HEK293T (cell line): ENCODE results near the gene CX3CL1.

ENCODE experiments used
- CTCF ChIA-PET: fragments of 350-600 bp; formaldehyde crosslinking; extraction: SDS; loops from one replicate; lab custom pipeline; 2021; ENCODE audit warnings: antibody characterized with exemption, inconsistent platforms; lab: Yijun Ruan, JAX
- POLR2A ChIA-PET: fragments of 350-600 bp; formaldehyde crosslinking; extraction: SDS; loops from one replicate; lab custom pipeline; 2020; ENCODE audit warnings: antibody characterized with exemption, inconsistent platforms; lab: Yijun Ruan, JAX
- DNase-seq: peaks from one replicate; pipeline ENCODE4 v3.0.0; 2012; ENCODE audit warnings: mixed read lengths; ENCODE audit errors: extremely low spot score
- ARNT ChIP-seq: fragments of 450-650 bp; IDR thresholded peaks from 2 replicates; pipeline ENCODE4 v1.6.1; 2017; ENCODE audit warnings: mild to moderate bottlenecking
- BHLHE40 ChIP-seq: fragments of 450-650 bp; IDR thresholded peaks from 2 replicates; pipeline ENCODE4 v1.6.1; 2016; ENCODE audit warnings: mild to moderate bottlenecking, moderate library complexity, borderline replicate concordance
- CTBP1 ChIP-seq: fragments of 450-650 bp; IDR thresholded peaks from 2 replicates; pipeline ENCODE4 v1.6.1; 2016; ENCODE audit warnings: borderline replicate concordance
- ELF4 ChIP-seq: fragments of 450-650 bp; IDR thresholded peaks from 2 replicates; pipeline ENCODE4 v1.6.1; 2017; ENCODE audit warnings: antibody characterized with exemption
- FOXA1 ChIP-seq: fragments of 450-650 bp; IDR thresholded peaks from 2 replicates; pipeline ENCODE4 v1.6.1; 2016; ENCODE audit warnings: mild to moderate bottlenecking
- FOXK2 ChIP-seq: fragments of 450-650 bp; IDR thresholded peaks from 2 replicates; pipeline ENCODE4 v1.6.1; 2016; ENCODE audit warnings: mild to moderate bottlenecking
- FOXM1 ChIP-seq: fragments of 450-650 bp; IDR thresholded peaks from 2 replicates; pipeline ENCODE4 v1.6.1; 2017; ENCODE audit warnings: mild to moderate bottlenecking, borderline replicate concordance
- HDGF ChIP-seq: fragments of 450-650 bp; IDR thresholded peaks from 2 replicates; pipeline ENCODE4 v1.6.1; 2017; ENCODE audit warnings: antibody characterized with exemption, borderline replicate concordance
- L3MBTL2 ChIP-seq: fragments of 450-650 bp; conservative IDR thresholded peaks from 2 replicates; pipeline ENCODE4 v1.6.1; 2016; ENCODE audit warnings: mild to moderate bottlenecking
- LEF1 ChIP-seq: fragments of 450-650 bp; IDR thresholded peaks from 2 replicates; pipeline ENCODE4 v1.6.1; 2017; ENCODE audit warnings: mild to moderate bottlenecking, borderline replicate concordance
- NFRKB ChIP-seq: fragments of 450-650 bp; IDR thresholded peaks from 2 replicates; pipeline ENCODE4 v1.6.1; 2016; ENCODE audit warnings: mild to moderate bottlenecking, moderate library complexity
- SP1 ChIP-seq: fragments of 450-650 bp; IDR thresholded peaks from 2 replicates; pipeline ENCODE4 v1.6.1; 2017
- SUZ12 ChIP-seq: fragments of 450-650 bp; IDR thresholded peaks from 2 replicates; pipeline ENCODE4 v1.6.1; 2016; ENCODE audit warnings: mild to moderate bottlenecking
- TARDBP ChIP-seq: fragments of 450-650 bp; IDR thresholded peaks from 2 replicates; pipeline ENCODE4 v1.6.1; 2016
- ZNF384 ChIP-seq: fragments of 450-650 bp; IDR thresholded peaks from 2 replicates; pipeline ENCODE4 v1.6.1; 2016
- TF ChIP-seq, protein P1 (sequence below): fragments of 450-650 bp; IDR thresholded peaks from 2 replicates; pipeline ENCODE4 v1.6.1; 2016

The CX3CL1 gene

DNA sequence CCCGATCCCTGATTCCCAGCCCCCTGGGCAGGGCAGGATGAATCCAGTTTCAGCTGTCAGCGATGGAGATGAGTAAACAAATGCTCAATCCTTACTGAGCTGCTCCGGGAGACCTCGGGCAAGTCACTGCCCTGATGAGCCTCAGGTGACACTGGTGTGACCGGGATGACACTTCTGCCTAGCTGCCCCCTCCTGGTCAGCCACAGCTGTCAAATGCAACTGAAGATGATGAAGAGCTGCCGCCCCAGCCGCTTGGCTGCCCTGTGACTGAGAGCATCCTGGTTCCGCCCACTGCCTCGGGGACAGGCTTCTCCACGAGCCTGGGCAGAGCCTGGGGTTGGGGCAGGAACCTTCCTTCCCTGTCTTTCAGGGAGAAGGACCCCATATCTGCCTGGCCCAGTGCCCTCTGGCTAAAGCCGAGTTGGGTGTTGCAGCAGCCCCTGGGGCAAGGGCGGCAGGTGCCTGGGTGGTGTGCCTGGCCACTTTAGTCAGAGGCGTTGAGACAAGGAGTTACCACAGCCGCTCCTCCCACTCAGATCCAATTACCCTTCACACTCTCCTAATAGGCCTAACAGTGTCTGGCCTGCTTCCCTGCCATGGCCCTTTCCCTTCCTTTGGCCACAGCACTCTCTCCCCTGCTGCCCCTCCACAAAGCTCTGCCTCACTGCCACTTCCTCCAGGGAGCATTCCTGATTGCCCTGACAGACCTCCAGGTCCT, 37.7 kb downstream of the CX3CL1 start:
- TF ChIP-seq LEF1 (no peak), ARNT (no peak), ZNF384 (no peak), FOXK2 (no peak), BHLHE40 (no peak), FOXA1 (no peak), SUZ12 (no peak)
- no peak for DNase-seq
- POLR2A ChIA-PET, result no interaction called here
- CTCF ChIA-PET, result interaction anchor here (0.6 kb wide), 1 partner anchor 8 kb away, joined by 3 read pairs; no protein-coding TSS in a partner anchor

DNA sequence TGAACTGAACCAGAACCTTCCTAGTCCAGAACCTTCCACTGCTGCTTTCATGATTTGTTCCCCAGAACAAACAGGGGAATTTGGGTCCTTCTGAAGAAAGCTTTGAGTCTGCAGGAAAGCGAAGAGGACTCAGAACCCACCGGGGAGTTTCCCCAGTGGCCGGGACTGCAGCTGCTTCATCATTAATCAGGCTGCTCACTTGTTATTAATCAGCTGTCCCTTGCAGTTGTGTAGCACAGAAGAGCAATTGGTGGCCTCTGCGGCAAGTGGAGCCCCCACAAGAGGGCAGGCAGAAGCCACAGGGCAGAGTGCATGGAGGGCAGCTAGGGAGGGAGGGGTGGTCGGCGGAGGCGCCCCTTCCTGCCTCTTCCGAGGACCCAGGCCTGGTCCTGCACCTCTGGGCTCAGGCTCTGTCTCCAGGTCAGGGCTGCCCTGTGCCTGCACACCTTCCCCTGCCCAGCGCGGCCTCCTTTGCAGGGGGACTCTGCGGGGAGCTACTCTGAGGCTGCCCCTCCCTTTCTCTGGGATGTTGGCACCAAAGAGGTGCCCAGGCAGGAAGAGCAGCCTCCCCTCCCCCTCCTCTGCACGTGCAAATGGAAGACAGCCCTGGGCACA, 39.2 kb downstream of the CX3CL1 start:
- CTCF ChIA-PET, result no interaction called here
- no peak for DNase-seq
- TF ChIP-seq TARDBP (no peak), L3MBTL2 (no peak)
- POLR2A ChIA-PET, result no interaction called here

DNA sequence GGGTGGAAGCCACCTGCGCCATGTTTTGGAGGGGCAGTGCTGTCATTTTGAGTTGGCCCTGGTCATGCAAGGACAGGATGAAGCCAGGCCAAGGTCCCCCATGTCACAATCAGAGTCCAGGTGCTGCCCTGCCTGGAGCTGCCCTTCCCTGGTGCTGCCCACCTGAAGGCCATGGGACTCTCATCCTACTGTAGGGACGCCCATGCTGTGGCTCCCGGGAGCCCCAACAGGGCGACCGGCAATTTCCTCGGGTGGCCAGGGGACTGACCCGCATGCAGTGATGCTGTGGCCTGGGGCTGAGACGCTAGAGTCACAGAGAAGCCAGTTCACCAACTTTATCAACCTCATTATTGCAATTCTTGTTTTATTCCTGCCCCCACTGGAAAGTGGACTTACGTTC, 40.3 kb downstream of the CX3CL1 start:
- DNase-seq, result no peak
- ChIA-PET POLR2A (no interaction called here), CTCF (interaction anchor here (0.7 kb wide), 1 partner anchor 99 kb away, joined by 3 read pairs; no protein-coding TSS in a partner anchor)
- TF ChIP-seq ARNT, result no peak
- TF ChIP-seq FOXM1, result no peak
- TF ChIP-seq ELF4, result no peak
- TF ChIP-seq FOXK2, result no peak
- no peak for TF ChIP-seq ZNF384
- TF ChIP-seq TARDBP, result no peak
- TF ChIP-seq CTBP1, result no peak
- TF ChIP-seq LEF1, result no peak
- TF ChIP-seq, protein P1, sequence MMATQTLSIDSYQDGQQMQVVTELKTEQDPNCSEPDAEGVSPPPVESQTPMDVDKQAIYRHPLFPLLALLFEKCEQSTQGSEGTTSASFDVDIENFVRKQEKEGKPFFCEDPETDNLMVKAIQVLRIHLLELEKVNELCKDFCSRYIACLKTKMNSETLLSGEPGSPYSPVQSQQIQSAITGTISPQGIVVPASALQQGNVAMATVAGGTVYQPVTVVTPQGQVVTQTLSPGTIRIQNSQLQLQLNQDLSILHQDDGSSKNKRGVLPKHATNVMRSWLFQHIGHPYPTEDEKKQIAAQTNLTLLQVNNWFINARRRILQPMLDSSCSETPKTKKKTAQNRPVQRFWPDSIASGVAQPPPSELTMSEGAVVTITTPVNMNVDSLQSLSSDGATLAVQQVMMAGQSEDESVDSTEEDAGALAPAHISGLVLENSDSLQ, result no peak
- no peak for TF ChIP-seq SUZ12
- no peak for TF ChIP-seq BHLHE40
- TF ChIP-seq HDGF, result no peak
- no peak for TF ChIP-seq FOXA1
- TF ChIP-seq L3MBTL2, result no peak
- TF ChIP-seq NFRKB, result no peak
- TF ChIP-seq SP1, result no peak

DNA sequence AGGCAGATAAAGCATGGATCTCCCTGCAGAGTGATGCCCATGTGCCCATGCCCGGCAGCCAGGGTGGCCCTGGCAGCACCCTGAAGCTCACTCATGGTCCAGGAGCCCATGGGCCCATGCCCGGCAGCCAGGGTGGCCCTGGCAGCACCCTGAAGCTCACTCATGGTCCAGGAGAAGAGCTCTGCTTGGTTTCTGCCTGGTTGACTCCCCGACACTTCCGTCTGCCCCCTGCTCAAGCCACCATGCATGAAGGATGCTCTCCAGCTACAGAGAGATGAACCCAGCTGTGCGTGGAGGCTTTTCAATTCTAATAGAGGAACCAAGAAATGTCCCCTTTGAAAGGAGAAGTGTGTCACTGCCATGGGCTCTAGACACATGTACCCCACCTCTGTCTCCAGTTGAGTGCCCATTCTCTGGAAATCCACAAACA, 41.0 kb downstream of the CX3CL1 start:
- no peak for TF ChIP-seq ARNT
- TF ChIP-seq NFRKB, result no peak
- no peak for TF ChIP-seq FOXA1
- TF ChIP-seq ZNF384, result no peak
- TF ChIP-seq FOXK2, result no peak
- TF ChIP-seq CTBP1, result no peak
- ChIA-PET POLR2A (no interaction called here), CTCF (no interaction called here)
- no peak for DNase-seq

DNA sequence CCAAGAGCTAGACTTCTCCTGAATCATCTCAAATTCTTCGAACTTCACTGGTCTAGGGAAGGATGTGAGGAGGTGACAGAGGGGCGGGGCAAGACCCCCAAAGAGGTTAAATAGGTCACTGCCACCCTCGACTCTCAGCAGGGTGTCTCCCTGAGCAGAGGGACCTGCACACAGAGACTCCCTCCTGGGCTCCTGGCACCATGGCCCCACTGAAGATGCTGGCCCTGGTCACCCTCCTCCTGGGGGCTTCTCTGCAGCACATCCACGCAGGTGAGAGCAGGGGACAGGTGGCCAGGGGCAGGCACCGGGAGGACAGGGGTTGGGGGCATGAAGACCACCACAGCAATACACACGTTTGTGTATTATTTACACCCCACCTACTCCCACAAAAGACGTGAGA, 41.4 kb downstream of the CX3CL1 start:
- TF ChIP-seq FOXA1, result no peak
- no peak for TF ChIP-seq ARNT
- no peak for TF ChIP-seq SP1
- TF ChIP-seq SUZ12, result no peak
- no peak for TF ChIP-seq CTBP1
- no peak for TF ChIP-seq TARDBP
- no peak for TF ChIP-seq FOXM1
- no peak for TF ChIP-seq BHLHE40
- ChIA-PET CTCF (no interaction called here), POLR2A (no interaction called here)
- DNase-seq, result no peak

DNA sequence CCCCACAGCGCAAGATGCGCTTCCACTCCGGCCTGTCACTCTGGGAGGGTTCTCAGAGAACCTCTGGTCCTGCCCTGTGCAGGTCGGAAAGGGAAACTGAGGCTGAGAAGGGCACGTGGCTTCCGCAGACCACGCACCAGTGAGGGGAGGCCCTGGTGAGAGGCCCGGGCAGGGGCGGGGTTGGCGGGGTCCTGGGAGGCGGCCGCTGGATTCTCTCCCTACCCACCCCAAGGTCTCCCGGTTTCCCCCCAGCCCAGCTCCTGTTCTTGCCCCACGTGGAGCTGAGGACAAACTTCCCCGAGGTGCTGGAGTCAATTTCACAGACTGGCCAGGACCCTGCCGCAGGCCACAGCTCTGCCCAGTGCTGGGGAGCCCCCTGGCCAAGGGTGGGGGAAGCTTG, 43.8 kb downstream of the CX3CL1 start:
- ChIA-PET POLR2A (interaction anchor here (0.7 to 1.9 kb wide), 6 partner anchors 10 to 115 kb away, joined by 3 to 18 read pairs (median 4); partner anchors contain the start of gene CCL17), CTCF (interaction anchor here (0.6 to 4.3 kb wide), 4 partner anchors 11 to 115 kb away, joined by 5 to 71 read pairs (median 8); partner anchors contain the start of gene CCL17)
- TF ChIP-seq SP1, result no peak
- TF ChIP-seq SUZ12, result no peak
- TF ChIP-seq HDGF, result no peak
- no peak for TF ChIP-seq LEF1
- TF ChIP-seq NFRKB, result no peak
- no peak for TF ChIP-seq ELF4
- TF ChIP-seq, protein P1, result no peak
- no peak for TF ChIP-seq FOXA1
- no peak for TF ChIP-seq BHLHE40
- TF ChIP-seq ZNF384, result no peak
- TF ChIP-seq ARNT, result no peak
- TF ChIP-seq FOXK2, result no peak
- no peak for TF ChIP-seq CTBP1
- TF ChIP-seq TARDBP, result no peak
- TF ChIP-seq L3MBTL2, result no peak
- TF ChIP-seq FOXM1, result no peak
- DNase-seq, result no peak

DNA sequence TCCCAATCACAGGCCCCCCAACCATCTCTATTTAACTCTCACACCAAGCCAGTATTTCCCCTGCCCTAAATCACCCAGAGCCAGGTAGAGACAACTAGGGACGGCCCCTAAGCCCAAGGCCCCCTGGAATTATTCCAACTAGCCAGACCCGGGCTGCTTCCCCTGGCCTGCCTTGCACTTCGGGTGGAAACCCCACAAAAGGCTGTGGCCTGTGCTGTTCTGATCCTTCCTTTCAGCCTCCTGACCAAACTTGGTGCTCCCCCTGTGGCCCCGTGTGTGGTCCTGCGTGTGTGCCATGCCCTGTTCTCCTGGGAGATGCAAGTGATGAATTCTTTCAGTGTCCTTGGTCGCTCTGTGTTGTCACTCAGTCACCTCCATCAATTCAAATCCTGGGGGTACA, 47.2 kb downstream of the CX3CL1 start:
- POLR2A ChIA-PET, result no interaction called here

More for the DNA sequence above, 47.2 kb downstream of the CX3CL1 start:
- CTCF ChIA-PET, result interaction anchor here (0.8 to 4.3 kb wide), 5 partner anchors 14 to 124 kb away, joined by 3 to 71 read pairs (median 4); partner anchors contain the start of gene POLR2C
- DNase-seq, result no peak
- TF ChIP-seq BHLHE40 (no peak), FOXK2 (no peak), FOXM1 (no peak), SP1 (no peak), ZNF384 (no peak), ARNT (no peak), NFRKB (no peak), LEF1 (no peak), FOXA1 (no peak), CTBP1 (no peak), HDGF (no peak), ELF4 (no peak), TARDBP (no peak), SUZ12 (no peak), L3MBTL2 (no peak)
- TF ChIP-seq, protein P1, result no peak
